Smooth muscle cell (in vitro differentiated cells): ENCODE results near the gene OR2W3. TPM values are rescaled to one million over a fixed set of nuclear protein-coding genes. Genes with fewer than 3 reads are reported as not detected.

Experiments
- DNase-seq: peaks from one replicate; lab custom pipeline; 2025; ENCODE audit not compliant: unreplicated experiment; lab: John Stamatoyannopoulos, UW
- H2AFZ ChIP-seq: fragments of 200-600 bp; sonication (generic); 2 replicates; pipeline ENCODE4 v1.6.0; 2016; ENCODE audit warnings: antibody characterized with exemption, low read depth, mild to moderate bottlenecking
- H3F3A ChIP-seq: fragments of 200-600 bp; sonication (generic); 2 replicates; pipeline ENCODE4 v1.6.0; 2017; ENCODE audit warnings: antibody characterized with exemption, low read depth
- H3K27ac ChIP-seq: fragments of 200-600 bp; sonication (generic); 2 replicates; pipeline ENCODE4 v1.5.1; 2016; ENCODE audit warnings: low read depth, mild to moderate bottlenecking
- H3K27me3 ChIP-seq: fragments of 200-600 bp; sonication (generic); 2 replicates; pipeline ENCODE4 v1.6.1; 2016; ENCODE audit warnings: low read depth, mild to moderate bottlenecking
- H3K36me3 ChIP-seq: fragments of 200-600 bp; sonication (generic); 2 replicates; pipeline ENCODE4 v1.5.1; 2016; ENCODE audit warnings: low read depth
- H3K4me1 ChIP-seq: fragments of 200-600 bp; sonication (generic); 2 replicates; pipeline ENCODE4 v1.5.1; 2016; ENCODE audit warnings: low read depth
- H3K4me2 ChIP-seq: fragments of 200-600 bp; sonication (generic); 2 replicates; pipeline ENCODE4 v1.6.0; 2016; ENCODE audit warnings: mild to moderate bottlenecking
- H3K4me3 ChIP-seq: fragments of 200-600 bp; sonication (generic); 2 replicates; pipeline ENCODE4 v1.5.1; 2016; ENCODE audit warnings: mild to moderate bottlenecking
- H3K79me2 ChIP-seq: fragments of 200-600 bp; sonication (generic); 2 replicates; pipeline ENCODE4 v1.6.0; 2016; ENCODE audit warnings: low read depth, mild to moderate bottlenecking
- H3K9ac ChIP-seq: fragments of 200-600 bp; sonication (generic); 2 replicates; pipeline ENCODE4 v1.6.0; 2016; ENCODE audit warnings: low read depth
- H3K9me3 ChIP-seq: fragments of 200-600 bp; sonication (generic); replicated peaks from 2 replicates; pipeline ENCODE4 v1.5.1; 2016; ENCODE audit warnings: low read depth
- H4K20me1 ChIP-seq: fragments of 200-600 bp; sonication (generic); 2 replicates; pipeline ENCODE4 v1.6.0; 2016; ENCODE audit warnings: low read depth
- WGBS: methylation state at CpG from one replicate; pipeline ENCODE4 v1.1.7; 2016; ENCODE audit warnings: low lambda C conversion rate; 5-methylcytosine and 5-hydroxymethylcytosine counted together
- polyA plus RNA-seq: library from polyadenylated mRNA; unstranded; fragments of >200 nt; fragmentation: Nextera tagmentation; extraction: Ambion mirVana; gene quantifications from 2 replicates; pipeline ENCODE4 v1.2.1, GENCODE V29; 2016
- total RNA-seq: library from RNA; depleted of rRNA; stranded (reverse); fragments of >200 nt; gene quantifications from 2 replicates; pipeline ENCODE4 v1.2.3, GENCODE V29; 2014
- TF ChIP-seq, protein P1 (sequence below): fragments of 200-600 bp; sonication (generic); IDR thresholded peaks from 2 replicates; pipeline ENCODE4 v1.5.1; 2017; ENCODE audit warnings: borderline replicate concordance, mild to moderate bottlenecking, antibody characterized with exemption; ENCODE audit not compliant: insufficient read depth, poor library complexity, severe bottlenecking

Gene OR2W3
- total and polyA plus RNA-seq, 2 experiments from 2014 or later, result not detected

DNA sequence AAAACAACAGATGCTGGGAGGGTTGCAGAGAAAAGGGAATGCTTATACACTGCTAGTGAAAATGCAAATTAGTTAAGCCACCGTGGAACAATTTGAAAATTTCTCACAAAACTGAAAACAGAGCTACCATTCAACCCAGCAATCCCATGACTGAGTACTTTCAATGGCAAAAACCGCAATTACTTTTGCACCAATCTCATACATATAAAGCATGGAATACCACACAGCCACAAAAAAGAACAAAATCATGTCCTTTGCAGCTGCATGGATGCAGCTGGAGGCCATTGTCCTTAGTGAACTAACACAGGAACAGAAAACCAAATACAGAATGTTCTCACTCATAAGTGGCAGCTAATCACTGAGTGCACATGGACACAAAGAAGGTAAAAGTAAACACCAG lies 18.4 kb downstream of the OR2W3 start:
- no peak overlapping the region for H2AFZ ChIP-seq
- no peaks in the 10 kb centered on the region for H3K79me2 ChIP-seq
- no peak overlapping the region for H3K4me2 ChIP-seq
- no peak overlapping the region for H3K4me3 ChIP-seq
- no peaks in the 10 kb centered on the region for H3K36me3 ChIP-seq
- TF ChIP-seq, protein P1, sequence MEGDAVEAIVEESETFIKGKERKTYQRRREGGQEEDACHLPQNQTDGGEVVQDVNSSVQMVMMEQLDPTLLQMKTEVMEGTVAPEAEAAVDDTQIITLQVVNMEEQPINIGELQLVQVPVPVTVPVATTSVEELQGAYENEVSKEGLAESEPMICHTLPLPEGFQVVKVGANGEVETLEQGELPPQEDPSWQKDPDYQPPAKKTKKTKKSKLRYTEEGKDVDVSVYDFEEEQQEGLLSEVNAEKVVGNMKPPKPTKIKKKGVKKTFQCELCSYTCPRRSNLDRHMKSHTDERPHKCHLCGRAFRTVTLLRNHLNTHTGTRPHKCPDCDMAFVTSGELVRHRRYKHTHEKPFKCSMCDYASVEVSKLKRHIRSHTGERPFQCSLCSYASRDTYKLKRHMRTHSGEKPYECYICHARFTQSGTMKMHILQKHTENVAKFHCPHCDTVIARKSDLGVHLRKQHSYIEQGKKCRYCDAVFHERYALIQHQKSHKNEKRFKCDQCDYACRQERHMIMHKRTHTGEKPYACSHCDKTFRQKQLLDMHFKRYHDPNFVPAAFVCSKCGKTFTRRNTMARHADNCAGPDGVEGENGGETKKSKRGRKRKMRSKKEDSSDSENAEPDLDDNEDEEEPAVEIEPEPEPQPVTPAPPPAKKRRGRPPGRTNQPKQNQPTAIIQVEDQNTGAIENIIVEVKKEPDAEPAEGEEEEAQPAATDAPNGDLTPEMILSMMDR, result no peak
- no peaks in the 10 kb centered on the region for H3K4me1 ChIP-seq
- H3K27ac ChIP-seq, result no peak overlapping the region
- no peaks in the 10 kb centered on the region for H3F3A ChIP-seq
- no peaks in the 10 kb centered on the region for H3K27me3 ChIP-seq
- no peak overlapping the region for H3K9ac ChIP-seq
- H3K9me3 ChIP-seq, result peaks cover 14% of the 10 kb centered on the region
- 46% methylated on average over 2 of the region's 2 CpGs for WGBS
- no peak for DNase-seq
- H4K20me1 ChIP-seq, result no peaks in the 10 kb centered on the region

DNA sequence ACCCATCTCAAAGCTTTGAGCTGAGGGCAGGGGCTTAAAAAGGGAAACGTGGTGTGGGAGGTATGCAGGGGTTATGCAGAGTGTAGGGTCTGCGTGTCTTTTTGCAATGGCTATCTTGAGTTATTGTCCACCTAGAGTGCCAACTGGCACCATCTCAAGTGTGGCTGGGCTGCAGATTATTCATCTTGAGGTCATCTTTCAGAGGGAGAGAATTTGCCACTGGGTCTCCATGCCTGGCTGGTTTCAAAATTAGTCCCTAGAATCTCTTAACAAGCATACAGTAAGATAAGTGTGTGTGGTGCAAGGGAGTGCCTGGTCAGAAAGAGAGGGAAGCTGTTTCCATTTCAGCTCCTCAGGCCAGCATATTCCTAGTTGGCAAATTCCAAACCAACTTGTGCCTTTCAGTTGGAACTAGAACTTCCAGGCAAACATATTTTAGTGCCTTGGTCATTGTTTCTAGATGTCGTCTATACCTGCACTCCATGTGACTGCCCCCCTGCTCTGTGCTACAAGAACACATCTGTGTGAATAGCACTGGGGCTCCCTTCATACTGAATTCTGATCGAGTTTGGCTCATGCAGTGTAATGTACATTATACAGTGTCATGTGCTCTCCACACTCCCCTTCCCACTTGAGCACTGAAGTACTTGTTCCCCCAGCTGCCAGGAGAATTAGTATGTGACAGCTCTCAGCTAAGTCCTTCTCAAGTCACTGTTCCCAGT lies 19.7 kb downstream of the OR2W3 start:
- no peaks in the 10 kb centered on the region for H3K4me1 ChIP-seq
- H4K20me1 ChIP-seq, result no peaks in the 10 kb centered on the region
- H3K9me3 ChIP-seq, result peaks cover 18% of the 10 kb centered on the region
- no peaks in the 10 kb centered on the region for H3K27me3 ChIP-seq
- TF ChIP-seq, protein P1, result no peak
- 55% methylated on average over 4 of the region's 4 CpGs for WGBS
- H3K79me2 ChIP-seq, result no peaks in the 10 kb centered on the region
- no peak for DNase-seq
- H3K4me3 ChIP-seq, result no peak overlapping the region
- no peak overlapping the region for H3K27ac ChIP-seq
- no peaks in the 10 kb centered on the region for H3K36me3 ChIP-seq
- no peaks in the 10 kb centered on the region for H3F3A ChIP-seq
- H2AFZ ChIP-seq, result no peak overlapping the region
- H3K4me2 ChIP-seq, result no peak overlapping the region
- no peak overlapping the region for H3K9ac ChIP-seq

DNA sequence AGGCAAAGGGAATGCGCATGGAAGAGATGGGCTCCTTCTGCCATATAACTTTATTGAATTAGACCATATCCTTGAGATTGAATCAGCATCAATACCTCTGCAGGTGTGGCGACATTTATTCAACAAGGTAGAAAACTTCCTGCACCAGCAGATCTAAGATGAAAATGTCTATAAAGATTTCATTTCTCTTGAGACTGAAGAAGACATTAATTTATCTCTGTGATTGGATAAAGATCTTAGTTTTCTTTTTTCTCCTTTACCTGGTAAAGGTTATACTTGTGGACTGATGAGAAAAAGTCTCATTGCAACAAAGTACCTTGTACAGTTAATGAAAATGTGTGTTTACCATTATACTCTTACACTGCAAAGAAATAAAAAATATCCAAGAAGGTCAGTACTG lies 24.6 kb downstream of the OR2W3 start, which contains the start of gene OR2T8:
TSS of gene OR2T8 (plus strand) at position 301 of the 400 bp plus-strand sequence. CDS start 766 bp downstream, outside the sequence.
- 50% methylated on average over 2 of the region's 2 CpGs for WGBS
- Histone ChIP-seq H3K9me3 (peaks cover 21% of the 10 kb centered on the region), H3K36me3 (no peaks in the 10 kb centered on the region), H3K27me3 (no peaks in the 10 kb centered on the region), H3F3A (no peaks in the 10 kb centered on the region), H3K4me1 (no peaks in the 10 kb centered on the region), H3K27ac (no peak within 1 kb of the TSS), H2AFZ (no peak within 1 kb of the TSS), H3K9ac (no peak within 1 kb of the TSS), H4K20me1 (no peaks in the 10 kb centered on the region), H3K4me3 (no peak within 1 kb of the TSS), H3K79me2 (no peaks in the 10 kb centered on the region), H3K4me2 (no peak within 1 kb of the TSS)
- TF ChIP-seq, protein P1, result no peak
- no peak for DNase-seq

DNA sequence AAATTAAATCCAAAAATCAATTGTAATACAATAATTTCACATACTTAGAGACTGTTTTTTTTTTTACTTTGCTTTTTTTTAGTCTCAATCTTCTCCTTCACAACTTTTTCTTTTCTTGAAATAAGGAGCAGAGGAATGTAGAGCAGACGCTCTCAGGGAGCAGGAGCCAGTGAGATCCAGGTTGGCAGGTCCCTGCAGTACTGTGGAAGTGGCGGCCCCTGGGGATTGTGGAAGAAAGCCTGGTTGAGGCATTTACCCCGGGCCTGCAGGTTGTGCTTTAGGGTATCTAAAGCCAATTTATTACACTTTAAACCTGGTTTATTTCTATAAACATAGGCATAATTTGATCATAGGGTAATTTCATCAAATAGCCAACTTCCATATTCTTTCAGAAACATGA lies 28.6 kb downstream of the OR2W3 start:
- Histone ChIP-seq H3K9me3 (peaks cover 23% of the 10 kb centered on the region), H3K9ac (no peak overlapping the region), H3K27me3 (no peaks in the 10 kb centered on the region), H2AFZ (no peak overlapping the region), H3K4me2 (no peak overlapping the region), H3K79me2 (no peaks in the 10 kb centered on the region), H3F3A (no peaks in the 10 kb centered on the region), H3K27ac (no peak overlapping the region), H3K4me1 (no peaks in the 10 kb centered on the region), H3K36me3 (no peaks in the 10 kb centered on the region), H3K4me3 (no peak overlapping the region), H4K20me1 (no peaks in the 10 kb centered on the region)
- 72% methylated on average over 3 of the region's 3 CpGs for WGBS
- TF ChIP-seq, protein P1, result no peak
- no peak for DNase-seq
